Psoas muscle (tissue), 8 donors: ENCODE results near the gene ZNF691. TPM values are rescaled to one million over a fixed set of nuclear protein-coding genes. Genes with fewer than 3 reads are reported as not detected.

ENCODE experiments used
- ATAC-seq, 4 donors: fragments of 200-7000 bp; cut with Tn5 transposase; one replicate each; pipeline ENCODE4 v1.9.1; 2020; ENCODE audit warnings: moderate library complexity in 3 of 4, mild to moderate bottlenecking in 2 of 4
- DNase-seq, 2 donors: peaks; one replicate each; pipeline ENCODE4 v3.0.0-alpha.2; 2020
- H3K27ac ChIP-seq: fragments of 200-600 bp; one replicate; pipeline ENCODE4 v1.8.0; 2022
- H3K27me3 ChIP-seq, 3 donors: fragments of 200-600 bp in 1 of 3; one replicate each; pipeline versions ENCODE4 v1.6.1 to v1.8.0; 2013 to 2022; ENCODE audit warnings: low read length in 2 of 3, mild to moderate bottlenecking in 2 of 3, moderate library complexity in 1 of 3; ENCODE audit not compliant: insufficient read depth in 3 of 3
- H3K36me3 ChIP-seq, 2 donors: fragments of 200-600 bp in 1 of 2; one replicate each; pipeline versions ENCODE4 v1.6.1 to v1.8.0; 2013 to 2022; ENCODE audit warnings: low read depth in 1 of 2, mild to moderate bottlenecking in 1 of 2, moderate library complexity in 1 of 2; ENCODE audit not compliant: insufficient read depth in 1 of 2
- H3K4me1 ChIP-seq: fragments of 200-600 bp; one replicate; pipeline ENCODE4 v1.8.0; 2022
- H3K4me3 ChIP-seq: fragments of 200-600 bp; one replicate; pipeline ENCODE4 v1.8.0; 2022; ENCODE audit warnings: mild to moderate bottlenecking
- H3K9me3 ChIP-seq: fragments of 200-600 bp; one replicate; pipeline ENCODE4 v1.8.0; 2022
- WGBS, 3 donors: extraction: QIAGEN DNeasy Blood & Tissue Kit; methylation state at CpG; one replicate each; pipeline versions ENCODE4 v1.1.6 to v1.1.7; 2013; 5-methylcytosine and 5-hydroxymethylcytosine counted together
- intact Hi-C, 2 donors: fragments of 100-400 bp; cut with DNase I; formaldehyde crosslinking; loops; one replicate each; pipeline versions ENCODE4 v1.11.0 to v1.14.2; 2022
- long read RNA-seq, 2 donors: library from polyadenylated mRNA; unstranded; transcript quantifications; one replicate each; pipeline ENCODE4 v2.0.0, GENCODE V29; 2021
- polyA plus RNA-seq, 3 donors: library from polyadenylated mRNA; stranded (reverse); fragments of 200-250 nt; gene quantifications; one replicate each; pipeline ENCODE4 v1.2.3, GENCODE V29; 2013
- total RNA-seq, 4 donors: library from RNA; stranded (reverse); fragmentation: NEBNext Ultra II Directional in 2 of 4; extraction: Animal tissue kit (Norgen Biotek cat#: 25700) in 2 of 4; gene quantifications; one replicate each; pipeline versions ENCODE4 v1.2.1 to v1.2.4, GENCODE V29; 2021 to 2023
- TF ChIP-seq, protein P1 (sequence below): fragments of 200-600 bp; IDR thresholded peaks from one replicate; pipeline ENCODE4 v1.8.0; 2022; ENCODE audit warnings: antibody characterized with exemption
- donor health status: healthy with polysubstance abuse.
- donor health status: DM: no; HTN: no; CAD: no; lungs with moderate emphysema.
- donor health status: Bipolar disorder and iron deficiency.
- donor health status: healthy.
- donor health status: DM: yes; HTN: yes; CAD: no.
- donor health status: DM: no; HTN: no; CAD: no.
- donor health status: DM: no; HTN: no; CAD: no.
- donor health status: DM: yes; HTN: yes; CAD: no.

Gene ZNF691, protein sequence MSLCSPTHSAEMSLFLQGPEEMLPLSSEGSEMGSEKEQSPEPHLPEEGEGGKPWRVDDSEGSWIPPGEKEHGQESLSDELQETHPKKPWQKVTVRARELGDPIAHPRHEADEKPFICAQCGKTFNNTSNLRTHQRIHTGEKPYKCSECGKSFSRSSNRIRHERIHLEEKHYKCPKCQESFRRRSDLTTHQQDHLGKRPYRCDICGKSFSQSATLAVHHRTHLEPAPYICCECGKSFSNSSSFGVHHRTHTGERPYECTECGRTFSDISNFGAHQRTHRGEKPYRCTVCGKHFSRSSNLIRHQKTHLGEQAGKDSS
- 1 to 10 TPM; 4.8 to 8.0 (median 6.4) TPM for total RNA-seq
- polyA plus RNA-seq, result 10 to 100 TPM in 1 of 3 donors, 1 to 10 TPM in 2; 6.7 to 10.8 (median 7.4) TPM
- long read RNA-seq, donor 1, partial matches to known transcripts, result 0 of 3 reads
- long read RNA-seq, donor 1, other reads (novel, unspliced or antisense), result 0 of 3 reads
- long read RNA-seq, donor 2, transcript ZNF691-206 (2 exons, 1,577 nt), result major isoform, 10 of 15 reads
- long read RNA-seq, donor 2, partial matches to known transcripts, result 0 of 15 reads
- long read RNA-seq, donor 2, other reads (novel, unspliced or antisense), result 5 of 15 reads

DNA sequence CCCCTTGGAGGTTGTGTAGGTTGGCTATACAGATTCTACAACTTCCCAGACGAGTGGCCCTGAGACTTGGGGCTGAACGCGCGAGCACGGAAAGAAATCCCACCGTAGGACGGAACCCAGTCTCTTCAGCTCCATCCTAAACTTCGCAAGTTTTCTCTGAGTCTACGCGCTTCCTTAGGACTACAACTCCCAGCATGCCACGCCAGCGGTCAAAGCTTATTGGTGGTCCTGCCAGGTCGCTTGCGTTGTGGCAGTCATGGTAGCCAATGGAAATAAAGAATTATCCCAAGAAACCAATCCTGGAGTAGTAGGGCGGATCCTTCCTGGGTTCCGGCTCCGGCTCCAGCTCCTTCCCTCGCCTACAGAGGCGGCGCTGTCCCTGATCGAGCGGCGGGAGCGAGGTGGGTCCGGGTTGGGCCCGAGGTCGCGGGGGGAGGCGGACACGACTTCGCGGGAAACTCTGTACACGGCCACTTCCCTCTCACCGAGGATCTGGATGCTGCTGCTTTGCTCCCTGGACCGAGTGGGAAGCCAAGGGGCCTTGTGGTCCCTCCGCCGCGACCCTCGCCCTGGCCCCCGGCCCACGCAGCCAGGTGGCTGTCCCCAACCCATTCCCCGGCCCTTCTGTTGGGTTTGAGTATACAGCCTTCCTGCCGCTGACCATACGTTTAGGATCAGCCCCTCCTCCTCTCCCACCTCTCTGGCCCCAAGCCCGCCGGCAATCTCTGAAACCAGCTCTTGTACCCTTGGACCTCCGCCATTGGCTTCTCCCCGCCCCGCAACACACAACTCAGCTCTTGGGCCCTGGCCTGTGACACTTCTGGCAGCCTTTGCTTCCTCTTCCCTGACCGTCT is at the start of gene ZNF691:
ZNF691 (plus strand) TSS at position 357 of the 854 bp plus-strand sequence. CDS start 3,046 bp downstream, outside the sequence.
- ATAC-seq (peak; percentile 98 to 100 (median 100)), DNase-seq (peak; percentile 92 to 96)
- 0 to 1% (median 0%) methylated on average over 43 to 50 of the region's 50 CpGs for WGBS, 3 donors
- H3K4me1 ChIP-seq, result peaks cover 18% of the 10 kb centered on the region
- no peaks in the 10 kb centered on the region for H3K9me3 ChIP-seq
- intact Hi-C loops, result loop anchor here in 1 of 2 donors (10.0 kb wide), 1 partner anchor 82 kb away; the partner anchor contains the start of genes C1orf50 and P3H1
- no peaks in the 10 kb centered on the region for H3K27me3 ChIP-seq
- TF ChIP-seq, protein P1, sequence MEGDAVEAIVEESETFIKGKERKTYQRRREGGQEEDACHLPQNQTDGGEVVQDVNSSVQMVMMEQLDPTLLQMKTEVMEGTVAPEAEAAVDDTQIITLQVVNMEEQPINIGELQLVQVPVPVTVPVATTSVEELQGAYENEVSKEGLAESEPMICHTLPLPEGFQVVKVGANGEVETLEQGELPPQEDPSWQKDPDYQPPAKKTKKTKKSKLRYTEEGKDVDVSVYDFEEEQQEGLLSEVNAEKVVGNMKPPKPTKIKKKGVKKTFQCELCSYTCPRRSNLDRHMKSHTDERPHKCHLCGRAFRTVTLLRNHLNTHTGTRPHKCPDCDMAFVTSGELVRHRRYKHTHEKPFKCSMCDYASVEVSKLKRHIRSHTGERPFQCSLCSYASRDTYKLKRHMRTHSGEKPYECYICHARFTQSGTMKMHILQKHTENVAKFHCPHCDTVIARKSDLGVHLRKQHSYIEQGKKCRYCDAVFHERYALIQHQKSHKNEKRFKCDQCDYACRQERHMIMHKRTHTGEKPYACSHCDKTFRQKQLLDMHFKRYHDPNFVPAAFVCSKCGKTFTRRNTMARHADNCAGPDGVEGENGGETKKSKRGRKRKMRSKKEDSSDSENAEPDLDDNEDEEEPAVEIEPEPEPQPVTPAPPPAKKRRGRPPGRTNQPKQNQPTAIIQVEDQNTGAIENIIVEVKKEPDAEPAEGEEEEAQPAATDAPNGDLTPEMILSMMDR, result peak; percentile 49
- peaks cover 3 to 36% of the 10 kb centered on the region in 2 donors for H3K36me3 ChIP-seq
- peak within 1 kb of the TSS; percentile 73 for H3K4me3 ChIP-seq
- peak within 1 kb of the TSS; percentile 76 for H3K27ac ChIP-seq

DNA sequence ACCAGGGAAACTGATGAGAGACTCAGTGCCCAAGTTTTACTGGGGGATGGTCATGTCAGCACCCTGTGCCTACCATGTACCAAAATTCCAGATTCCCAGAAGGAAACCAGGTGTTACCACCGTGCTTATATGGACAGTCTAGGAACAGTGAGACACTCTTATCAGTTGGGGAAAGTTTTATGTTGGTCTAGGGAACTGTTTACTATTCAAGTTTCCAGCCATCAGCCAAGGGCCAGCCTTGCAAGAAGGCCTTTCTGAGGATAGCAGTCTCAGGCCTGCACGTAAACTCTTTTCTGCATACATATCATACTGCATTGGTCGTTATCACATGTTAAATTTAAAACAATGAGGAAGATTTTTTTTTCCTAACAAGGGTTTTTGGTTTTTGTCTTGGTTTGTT is 49.0 kb upstream of the ZNF691 start:
- no peak for DNase-seq
- intact Hi-C loops, result no loop called here
- H3K4me3 ChIP-seq, result no peak overlapping the region
- no peaks in the 10 kb centered on the region for H3K27me3 ChIP-seq
- ATAC-seq, result no peak
- no peaks in the 10 kb centered on the region for H3K9me3 ChIP-seq
- TF ChIP-seq, protein P1, result no peak
- 79 to 83% (median 79%) methylated on average over 3 of the region's 3 CpGs for WGBS, 3 donors
- no peaks in the 10 kb centered on the region for H3K4me1 ChIP-seq
- H3K27ac ChIP-seq, result no peak overlapping the region
- H3K36me3 ChIP-seq, result no peaks in the 10 kb centered on the region

DNA sequence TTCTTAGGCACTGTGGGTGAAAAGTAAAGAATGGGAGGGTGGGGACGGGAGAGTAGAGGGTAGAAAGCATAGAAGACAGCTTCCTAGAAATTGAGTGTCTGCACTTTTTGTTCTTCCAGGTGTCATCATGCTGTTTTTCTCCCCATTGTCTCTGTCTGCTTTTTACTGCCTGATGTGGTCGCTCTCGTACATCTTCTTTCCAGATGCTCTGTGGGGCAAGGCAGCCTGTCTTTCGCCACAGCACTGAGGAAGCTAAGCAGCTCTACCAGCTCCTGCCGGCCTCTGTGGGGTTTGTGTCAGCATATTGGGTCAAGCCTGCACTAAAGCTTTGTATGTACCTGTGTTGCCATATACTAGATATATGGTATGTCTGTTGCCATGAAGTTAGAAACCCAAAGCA is 48.4 kb upstream of the ZNF691 start:
- ATAC-seq (no peak), DNase-seq (no peak)
- H3K4me1 ChIP-seq, result no peaks in the 10 kb centered on the region
- WGBS, 3 donors, result 84 to 90% (median 88%) methylated on average over 5 of the region's 5 CpGs
- no peaks in the 10 kb centered on the region for H3K36me3 ChIP-seq
- TF ChIP-seq, protein P1, result no peak
- no peaks in the 10 kb centered on the region for H3K27me3 ChIP-seq
- H3K4me3 ChIP-seq, result no peak overlapping the region
- intact Hi-C loops, result no loop called here
- H3K27ac ChIP-seq, result no peak overlapping the region
- H3K9me3 ChIP-seq, result no peaks in the 10 kb centered on the region

DNA sequence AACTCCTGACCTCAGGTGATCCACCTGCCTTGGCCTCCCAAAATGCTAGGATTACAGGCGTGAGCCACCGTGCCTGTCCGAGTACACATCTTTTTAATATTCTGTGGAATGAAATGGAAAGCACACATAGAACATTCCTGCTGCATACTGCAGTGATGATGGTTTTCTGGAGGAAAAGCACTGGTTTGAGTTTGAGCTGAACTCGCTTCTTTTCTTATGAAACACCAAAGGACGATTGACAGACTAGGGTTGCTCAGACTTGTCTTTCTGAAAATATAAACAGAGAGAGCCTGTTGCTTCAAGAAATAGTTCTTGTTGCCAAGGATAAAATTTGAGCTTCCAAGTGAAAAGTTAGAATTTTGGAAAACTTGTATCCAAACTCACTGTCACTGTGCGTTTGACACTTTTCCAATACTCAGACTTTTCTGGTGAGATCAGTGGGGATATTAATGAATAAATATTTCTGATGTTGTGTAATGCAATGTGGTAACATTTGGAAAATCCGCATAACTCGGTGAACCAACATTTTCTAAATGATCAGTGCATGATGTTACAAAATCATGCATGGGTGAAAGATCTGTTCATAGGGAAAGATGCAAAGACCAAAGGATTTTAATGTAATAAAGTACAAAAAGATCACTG is 44.5 kb upstream of the ZNF691 start:
- H3K4me1 ChIP-seq, result no peaks in the 10 kb centered on the region
- no peak overlapping the region for H3K4me3 ChIP-seq
- H3K27ac ChIP-seq, result peak overlapping the region; percentile 2
- no peaks in the 10 kb centered on the region for H3K9me3 ChIP-seq
- TF ChIP-seq, protein P1, result no peak
- 55 to 61% (median 61%) methylated on average over 8 of the region's 8 CpGs for WGBS, 3 donors
- no peaks in the 10 kb centered on the region for H3K27me3 ChIP-seq
- intact Hi-C loops, result no loop called here
- peaks cover 0 to 4% of the 10 kb centered on the region in 2 donors for H3K36me3 ChIP-seq
- DNase-seq, result no peak
- peak in 1 of 4 donors; percentile 51 for ATAC-seq
